Measurements from ENCODE around the gene ZNF264. TPM values are rescaled to one million over a fixed set of nuclear protein-coding genes. Genes with fewer than 3 reads are reported as not detected.
"Not testable (repeated sequence)": the region's sequence is repeated elsewhere in the genome, so short reads cannot be mapped to it uniquely, and the experiment has no call there.

The ZNF264 gene
- total RNA-seq, 2 experiments from 2014 or later = 20.7 to 22.4 TPM

DNA sequence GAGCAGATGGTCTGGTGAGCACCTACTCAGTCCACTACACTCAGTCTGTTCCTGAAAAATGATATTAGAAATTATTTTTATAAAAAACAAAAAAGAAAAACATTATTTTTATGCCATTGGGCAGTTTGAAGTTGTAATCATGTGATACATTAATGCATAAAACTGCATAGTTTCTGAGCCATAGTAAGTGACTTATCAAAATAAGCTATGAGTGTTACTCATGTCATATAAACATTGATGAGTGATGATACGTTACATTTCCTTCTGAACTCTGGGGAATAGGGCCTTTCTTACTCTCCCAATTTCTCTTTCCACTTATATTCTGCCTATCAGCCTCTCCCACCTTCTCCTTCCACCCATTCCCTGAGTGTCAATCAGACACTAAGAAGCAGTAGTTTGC, 58.0 kb downstream of the ZNF264 start:
- ChIA-PET CTCF (no interaction called here), POLR2A (no interaction called here)
- H3K27ac Mint-ChIP-seq = no peak overlapping the region
- ATAC-seq (no peak), DNase-seq (no peak)
- H3K4me3 Mint-ChIP-seq = no peak overlapping the region
- H3K36me3 Mint-ChIP-seq (ENCODE audit: low read depth) = peaks cover 86% of the 10 kb centered on the region
- TF ChIP-seq, protein P1, sequence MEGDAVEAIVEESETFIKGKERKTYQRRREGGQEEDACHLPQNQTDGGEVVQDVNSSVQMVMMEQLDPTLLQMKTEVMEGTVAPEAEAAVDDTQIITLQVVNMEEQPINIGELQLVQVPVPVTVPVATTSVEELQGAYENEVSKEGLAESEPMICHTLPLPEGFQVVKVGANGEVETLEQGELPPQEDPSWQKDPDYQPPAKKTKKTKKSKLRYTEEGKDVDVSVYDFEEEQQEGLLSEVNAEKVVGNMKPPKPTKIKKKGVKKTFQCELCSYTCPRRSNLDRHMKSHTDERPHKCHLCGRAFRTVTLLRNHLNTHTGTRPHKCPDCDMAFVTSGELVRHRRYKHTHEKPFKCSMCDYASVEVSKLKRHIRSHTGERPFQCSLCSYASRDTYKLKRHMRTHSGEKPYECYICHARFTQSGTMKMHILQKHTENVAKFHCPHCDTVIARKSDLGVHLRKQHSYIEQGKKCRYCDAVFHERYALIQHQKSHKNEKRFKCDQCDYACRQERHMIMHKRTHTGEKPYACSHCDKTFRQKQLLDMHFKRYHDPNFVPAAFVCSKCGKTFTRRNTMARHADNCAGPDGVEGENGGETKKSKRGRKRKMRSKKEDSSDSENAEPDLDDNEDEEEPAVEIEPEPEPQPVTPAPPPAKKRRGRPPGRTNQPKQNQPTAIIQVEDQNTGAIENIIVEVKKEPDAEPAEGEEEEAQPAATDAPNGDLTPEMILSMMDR (IDR thresholded peaks at IDR 0.05) = no peak
- peaks cover 16% of the 10 kb centered on the region for H3K9me3 Mint-ChIP-seq
- intact Hi-C loops (cut with micrococcal nuclease) = no loop called here
- peaks cover 5% of the 10 kb centered on the region for H3K4me1 Mint-ChIP-seq (ENCODE audit: low read depth)
- H3K27me3 Mint-ChIP-seq = no peaks in the 10 kb centered on the region

DNA sequence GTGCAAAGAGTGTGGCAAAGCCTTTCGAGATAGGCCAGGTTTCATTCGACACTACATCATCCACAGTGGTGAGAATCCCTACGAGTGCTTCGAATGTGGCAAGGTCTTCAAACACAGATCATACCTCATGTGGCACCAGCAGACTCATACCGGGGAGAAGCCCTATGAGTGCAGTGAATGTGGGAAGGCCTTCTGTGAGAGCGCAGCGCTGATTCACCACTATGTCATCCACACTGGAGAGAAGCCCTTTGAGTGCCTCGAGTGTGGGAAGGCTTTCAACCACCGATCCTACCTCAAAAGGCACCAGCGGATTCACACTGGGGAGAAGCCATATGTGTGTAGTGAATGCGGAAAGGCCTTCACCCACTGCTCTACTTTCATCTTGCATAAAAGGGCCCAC, 62.5 kb downstream of the ZNF264 start:
- POLR2A ChIA-PET; H3K27me3 Mint-ChIP-seq; H3K27ac Mint-ChIP-seq; H3K4me1 Mint-ChIP-seq (ENCODE audit: low read depth); intact Hi-C loops (cut with micrococcal nuclease); CTCF ChIA-PET; H3K4me3 Mint-ChIP-seq: not testable (repeated sequence)
- Mint-ChIP-seq H3K36me3 (ENCODE audit: low read depth) (peaks cover 81% of the 10 kb centered on the region), H3K9me3 (peaks cover 30% of the 10 kb centered on the region)
- DNase-seq (peak; percentile 26), ATAC-seq (peak; percentile 49)

DNA sequence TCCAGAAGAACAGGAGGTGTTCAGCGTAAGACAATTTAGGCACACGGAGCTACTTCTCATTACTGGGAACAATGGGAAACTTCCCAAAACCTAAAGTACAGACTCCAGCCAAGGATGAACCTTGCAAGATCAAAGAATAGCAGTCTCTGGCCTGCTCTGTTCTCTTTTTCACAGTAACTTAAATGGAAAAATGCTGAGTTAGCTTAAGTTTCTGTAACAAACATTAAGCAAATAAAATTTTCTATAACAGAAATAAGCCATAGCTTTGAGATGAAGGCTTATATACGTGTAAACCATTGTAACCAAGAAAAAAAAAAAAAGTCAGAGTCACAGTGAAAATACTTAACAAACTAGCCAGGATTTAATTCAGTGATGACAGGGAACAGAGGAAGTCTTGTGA, 70.7 kb downstream of the ZNF264 start:
- H3K36me3 Mint-ChIP-seq (ENCODE audit: low read depth) = peaks cover 56% of the 10 kb centered on the region
- no peaks in the 10 kb centered on the region for H3K27me3 Mint-ChIP-seq
- peaks cover 22% of the 10 kb centered on the region for H3K9me3 Mint-ChIP-seq
- ChIA-PET POLR2A (interaction anchor here (0.5 kb wide), 1 partner anchor 44 kb away, joined by 4 read pairs; no protein-coding TSS in a partner anchor), CTCF (no interaction called here)
- intact Hi-C loops (cut with micrococcal nuclease) = no loop called here
- TF ChIP-seq, protein P1 (IDR thresholded peaks at IDR 0.05) = no peak
- ATAC-seq = no peak
- no peaks in the 10 kb centered on the region for H3K4me1 Mint-ChIP-seq (ENCODE audit: low read depth)
- no peak overlapping the region for H3K27ac Mint-ChIP-seq
- H3K4me3 Mint-ChIP-seq = no peak overlapping the region
- DNase-seq = no peak

DNA sequence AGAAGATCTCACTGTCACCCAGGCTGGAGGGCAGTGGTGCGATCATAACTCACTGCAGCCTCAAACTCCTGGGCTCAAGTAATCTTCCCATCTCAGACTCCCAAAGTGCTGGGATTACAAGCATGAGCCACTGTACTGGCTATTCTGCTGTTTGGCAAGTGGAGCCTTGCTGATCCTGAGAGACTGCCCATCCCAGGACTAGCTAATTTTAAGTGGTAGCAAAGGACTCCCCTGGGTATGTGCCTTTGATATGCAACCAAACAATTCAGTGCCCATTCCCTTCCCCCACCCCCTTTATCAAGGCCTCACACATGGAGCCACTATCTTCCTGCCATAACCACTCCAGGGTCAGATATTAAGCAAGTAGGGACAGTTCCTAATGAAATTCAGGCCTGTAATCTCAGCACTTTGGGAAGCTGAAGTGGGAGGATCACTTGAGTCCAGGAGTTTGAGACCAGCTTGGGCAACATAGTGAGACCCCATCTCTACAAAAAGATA, 72.0 kb downstream of the ZNF264 start:
- intact Hi-C loops (cut with micrococcal nuclease) = no loop called here
- H3K36me3 Mint-ChIP-seq (ENCODE audit: low read depth) = peaks cover 54% of the 10 kb centered on the region
- TF ChIP-seq, protein P1 (IDR thresholded peaks at IDR 0.05) = no peak
- H3K27me3 Mint-ChIP-seq = no peaks in the 10 kb centered on the region
- POLR2A ChIA-PET = interaction anchor here (0.6 to 1.4 kb wide), 2 partner anchors 11 to 12 kb away, joined by 3 read pairs; no protein-coding TSS in a partner anchor
- H3K9me3 Mint-ChIP-seq = peaks cover 19% of the 10 kb centered on the region
- H3K27ac Mint-ChIP-seq = no peak overlapping the region
- CTCF ChIA-PET = no interaction called here
- H3K4me3 Mint-ChIP-seq = no peak overlapping the region
- ATAC-seq (no peak), DNase-seq (no peak)
- no peaks in the 10 kb centered on the region for H3K4me1 Mint-ChIP-seq (ENCODE audit: low read depth)

DNA sequence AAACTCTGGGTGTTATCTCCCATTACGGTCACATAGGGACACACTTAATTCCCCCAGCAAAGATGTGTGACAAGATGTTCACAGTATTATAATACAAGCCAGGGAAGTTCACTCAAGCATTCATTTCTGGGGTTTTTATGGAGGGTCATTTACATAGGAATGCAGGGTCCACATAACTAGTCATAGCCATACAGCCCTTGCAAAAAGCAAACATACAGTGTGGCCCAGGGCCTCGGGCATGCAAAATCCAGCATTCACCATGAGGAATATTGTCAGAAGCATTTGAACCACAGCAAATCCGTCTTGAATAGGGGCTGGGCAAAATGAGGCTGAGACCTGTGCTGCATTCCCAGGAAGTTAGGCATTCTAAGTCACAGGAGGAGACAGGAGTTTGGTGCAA, 76.0 kb downstream of the ZNF264 start:
- H3K4me3 Mint-ChIP-seq = no peak overlapping the region
- CTCF ChIA-PET = interaction anchor here (0.8 kb wide), 1 partner anchor 21 kb away, joined by 3 read pairs; no protein-coding TSS in a partner anchor
- peaks cover 7% of the 10 kb centered on the region for H3K9me3 Mint-ChIP-seq
- peaks cover 37% of the 10 kb centered on the region for H3K36me3 Mint-ChIP-seq (ENCODE audit: low read depth)
- TF ChIP-seq, protein P1 (IDR thresholded peaks at IDR 0.05) = no peak
- ATAC-seq (no peak), DNase-seq (no peak)
- intact Hi-C loops (cut with micrococcal nuclease) = no loop called here
- POLR2A ChIA-PET = no interaction called here
- H3K4me1 Mint-ChIP-seq (ENCODE audit: low read depth) = peaks cover 10% of the 10 kb centered on the region
- H3K27me3 Mint-ChIP-seq = no peaks in the 10 kb centered on the region
- H3K27ac Mint-ChIP-seq = no peak overlapping the region
